Measurements from ENCODE around the gene WASF3.

DNA sequence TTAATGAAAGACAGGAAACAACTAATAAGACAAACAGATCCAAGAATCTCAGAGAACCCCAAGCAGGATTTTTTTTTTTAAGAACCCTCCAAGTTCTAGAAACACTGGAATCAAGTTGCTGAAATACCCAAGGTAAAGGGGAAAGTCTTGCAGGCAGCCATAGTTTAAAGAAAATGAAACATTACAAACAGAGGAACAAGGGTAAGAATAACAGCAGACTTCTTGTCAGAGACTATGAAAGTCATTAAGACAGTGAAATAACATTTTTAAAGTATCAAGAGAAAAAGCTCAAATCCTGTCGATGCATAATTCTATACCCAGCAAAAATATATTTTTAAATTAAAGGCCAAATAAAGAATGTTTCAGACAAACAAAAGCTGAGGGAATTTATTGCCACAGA lies 67.1 kb downstream of the WASF3 start:
- TF ChIP-seq, protein P1, sequence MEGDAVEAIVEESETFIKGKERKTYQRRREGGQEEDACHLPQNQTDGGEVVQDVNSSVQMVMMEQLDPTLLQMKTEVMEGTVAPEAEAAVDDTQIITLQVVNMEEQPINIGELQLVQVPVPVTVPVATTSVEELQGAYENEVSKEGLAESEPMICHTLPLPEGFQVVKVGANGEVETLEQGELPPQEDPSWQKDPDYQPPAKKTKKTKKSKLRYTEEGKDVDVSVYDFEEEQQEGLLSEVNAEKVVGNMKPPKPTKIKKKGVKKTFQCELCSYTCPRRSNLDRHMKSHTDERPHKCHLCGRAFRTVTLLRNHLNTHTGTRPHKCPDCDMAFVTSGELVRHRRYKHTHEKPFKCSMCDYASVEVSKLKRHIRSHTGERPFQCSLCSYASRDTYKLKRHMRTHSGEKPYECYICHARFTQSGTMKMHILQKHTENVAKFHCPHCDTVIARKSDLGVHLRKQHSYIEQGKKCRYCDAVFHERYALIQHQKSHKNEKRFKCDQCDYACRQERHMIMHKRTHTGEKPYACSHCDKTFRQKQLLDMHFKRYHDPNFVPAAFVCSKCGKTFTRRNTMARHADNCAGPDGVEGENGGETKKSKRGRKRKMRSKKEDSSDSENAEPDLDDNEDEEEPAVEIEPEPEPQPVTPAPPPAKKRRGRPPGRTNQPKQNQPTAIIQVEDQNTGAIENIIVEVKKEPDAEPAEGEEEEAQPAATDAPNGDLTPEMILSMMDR (IDR thresholded peaks at IDR 0.05): no peak
- no peak for TF ChIP-seq POLR2A (IDR thresholded peaks at IDR 0.05)
